GM10248 (cell line): Measurements from ENCODE around the gene SNX19.

ENCODE experiments used
- CTCF ChIA-PET: fragments of 300-600 bp; sonication (Branson Sonifier 250); formaldehyde crosslinking; extraction: SDS; loops from one replicate; lab custom pipeline; 2021; ENCODE audit warnings: antibody characterized with exemption; lab: Yijun Ruan, JAX
- POLR2A ChIA-PET: fragments of 350-650 bp; sonication (Branson Sonifier 250); formaldehyde crosslinking; extraction: SDS; loops from one replicate; lab custom pipeline; 2020; ENCODE audit warnings: antibody characterized with exemption; lab: Yijun Ruan, JAX
- DNase-seq: peaks from one replicate; pipeline ENCODE4 v3.0.0; 2012; ENCODE audit errors: extremely low spot score
- CTCF ChIP-seq: IDR thresholded peaks from 2 replicates; pipeline ENCODE4 v1.5.1; 2012; ENCODE audit warnings: mild to moderate bottlenecking, low read depth; ENCODE audit errors: extremely low read depth, missing control alignments, control extremely low read depth

The SNX19 gene

GRCh38 chr11:130890039-130890745 lies 26.1 kb downstream of the SNX19 start:
- ChIA-PET POLR2A (interaction anchor here (0.6 kb wide), 1 partner anchor 472 kb away, joined by 3 read pairs; no protein-coding TSS in a partner anchor), CTCF (interaction anchor here (1.8 to 4.8 kb wide), 2 partner anchors 28 to 459 kb away, joined by 6 to 42 read pairs; no protein-coding TSS in a partner anchor)
- no peak for DNase-seq
- no peak for TF ChIP-seq CTCF

GRCh38 chr11:130888790-130889189 lies 27.5 kb downstream of the SNX19 start:
- no peak for DNase-seq
- POLR2A ChIA-PET: no interaction called here
- no peak for TF ChIP-seq CTCF
- CTCF ChIA-PET: interaction anchor here (1.8 kb wide), 1 partner anchor 26 kb away, joined by 6 read pairs; no protein-coding TSS in a partner anchor

- ChIA-PET CTCF (interaction anchor here (2.1 kb wide), 1 partner anchor 24 kb away, joined by 9 read pairs; no protein-coding TSS in a partner anchor), POLR2A (no interaction called here)
- TF ChIP-seq CTCF: no peak
- DNase-seq: no peak
Measured at GRCh38 chr11:130886704-130887103, 29.6 kb downstream of the SNX19 start.

- no peak for TF ChIP-seq CTCF
- POLR2A ChIA-PET: no interaction called here
- CTCF ChIA-PET: interaction anchor here (1.3 to 4.3 kb wide), 3 partner anchors 13 to 20 kb away, joined by 5 to 40 read pairs (median 25); no protein-coding TSS in a partner anchor
- no peak for DNase-seq
Measured at GRCh38 chr11:130882138-130882551, 34.1 kb downstream of the SNX19 start.

GRCh38 chr11:130881475-130882137 lies 34.7 kb downstream of the SNX19 start:
- no peak for TF ChIP-seq CTCF
- CTCF ChIA-PET: interaction anchor here (1.3 to 4.3 kb wide), 3 partner anchors 14 to 19 kb away, joined by 5 to 40 read pairs (median 25); no protein-coding TSS in a partner anchor
- POLR2A ChIA-PET: no interaction called here
- DNase-seq: no peak

- DNase-seq: no peak
- ChIA-PET POLR2A (no interaction called here), CTCF (interaction anchor here (3.0 to 4.3 kb wide), 2 partner anchors 15 to 17 kb away, joined by 25 to 40 read pairs; no protein-coding TSS in a partner anchor)
- no peak for TF ChIP-seq CTCF
Measured at GRCh38 chr11:130879836-130880235, 36.4 kb downstream of the SNX19 start.
